Activated gamma-delta T cell treated with Interleukin-2 at 50 U/mL for 16 hours (primary cell): ENCODE measurements around the gene GALNTL6.

Source experiments
- DNase-seq: peaks from one replicate; pipeline ENCODE4 v3.0.0-alpha.2; 2020

Gene GALNTL6

GRCh38 chr4:171812665-171813525 is at the start of gene GALNTL6:
GALNTL6 (plus strand) TSS chr4:171813404.
- no peak for DNase-seq

- no peak for DNase-seq
These were observed 47.7 kb upstream of the GALNTL6 start for GRCh38 chr4:171765514-171765913.

GRCh38 chr4:171774642-171775190 is 38.5 kb upstream of the GALNTL6 start:
- DNase-seq = no peak

GRCh38 chr4:171779301-171779700 is 33.9 kb upstream of the GALNTL6 start:
- DNase-seq = no peak

- DNase-seq = no peak
These were observed 27.8 kb upstream of the GALNTL6 start for GRCh38 chr4:171785388-171785787.

- no peak for DNase-seq
These were observed 19.5 kb upstream of the GALNTL6 start for GRCh38 chr4:171793723-171794122.

GRCh38 chr4:171794528-171794927 is 18.7 kb upstream of the GALNTL6 start:
- DNase-seq = no peak

- no peak for DNase-seq
These were observed 3.4 kb upstream of the GALNTL6 start for GRCh38 chr4:171809854-171810253.

- no peak for DNase-seq
These were observed 905 bp upstream of the GALNTL6 start for GRCh38 chr4:171812333-171812664.

- no peak for DNase-seq
These were observed 484 bp downstream of the GALNTL6 start for GRCh38 chr4:171813526-171814250.

- DNase-seq = no peak
These were observed 1.3 kb downstream of the GALNTL6 start for GRCh38 chr4:171814545-171814944.

- no peak for DNase-seq
These were observed 3.8 kb downstream of the GALNTL6 start for GRCh38 chr4:171817026-171817425.

GRCh38 chr4:171834640-171835039 is 21.4 kb downstream of the GALNTL6 start:
- no peak for DNase-seq

- DNase-seq = no peak
These were observed 30.3 kb downstream of the GALNTL6 start for GRCh38 chr4:171843456-171843855.

GRCh38 chr4:171846232-171846631 is 33.0 kb downstream of the GALNTL6 start:
- DNase-seq = no peak

- no peak for DNase-seq
These were observed 33.7 kb downstream of the GALNTL6 start for GRCh38 chr4:171846893-171847292.

GRCh38 chr4:171847751-171848150 is 34.5 kb downstream of the GALNTL6 start:
- DNase-seq = no peak

GRCh38 chr4:171849686-171850222 is 36.5 kb downstream of the GALNTL6 start:
- no peak for DNase-seq

- DNase-seq = no peak
These were observed 38.1 kb downstream of the GALNTL6 start for GRCh38 chr4:171851295-171851694.

- no peak for DNase-seq
These were observed 44.3 kb downstream of the GALNTL6 start for GRCh38 chr4:171857302-171858012.

GRCh38 chr4:171875291-171875690 is 62.1 kb downstream of the GALNTL6 start:
- no peak for DNase-seq

- DNase-seq = no peak
These were observed 63.4 kb downstream of the GALNTL6 start for GRCh38 chr4:171876636-171877035.

- DNase-seq = no peak
These were observed 66.9 kb downstream of the GALNTL6 start for GRCh38 chr4:171880136-171880535.
